ENCODE data around the gene ZNFX1. TPM values are rescaled to one million over a fixed set of nuclear protein-coding genes. Genes with fewer than 3 reads are reported as not detected.

Gene ZNFX1
- polyA plus RNA-seq, 1 experiment = 11.2 TPM

GRCh38 chr20:49248879-49249665 lies 28.8 kb downstream of the ZNFX1 start:
- ChIA-PET POLR2A (no interaction called here), CTCF (interaction anchor here (0.9 to 4.2 kb wide), 3 partner anchors 73 to 81 kb away, joined by 3 to 75 read pairs (median 4); no protein-coding TSS in a partner anchor)
- Histone ChIP-seq H3K4me3 (ENCODE audit: low read depth, low read length) (no peak overlapping the region), H3K27me3 (ENCODE audit: control insufficient read depth, insufficient read depth, low read length) (no peaks in the 10 kb centered on the region), H3K36me3 (ENCODE audit: control insufficient read depth, insufficient read depth, low read length) (peaks cover 48% of the 10 kb centered on the region)
- TF ChIP-seq CTCF (IDR thresholded peaks at IDR 0.05; ENCODE audit: insufficient read depth, low read depth, low read length) = no peak
- no peak for DNase-seq (ENCODE audit: low read depth)

DNA sequence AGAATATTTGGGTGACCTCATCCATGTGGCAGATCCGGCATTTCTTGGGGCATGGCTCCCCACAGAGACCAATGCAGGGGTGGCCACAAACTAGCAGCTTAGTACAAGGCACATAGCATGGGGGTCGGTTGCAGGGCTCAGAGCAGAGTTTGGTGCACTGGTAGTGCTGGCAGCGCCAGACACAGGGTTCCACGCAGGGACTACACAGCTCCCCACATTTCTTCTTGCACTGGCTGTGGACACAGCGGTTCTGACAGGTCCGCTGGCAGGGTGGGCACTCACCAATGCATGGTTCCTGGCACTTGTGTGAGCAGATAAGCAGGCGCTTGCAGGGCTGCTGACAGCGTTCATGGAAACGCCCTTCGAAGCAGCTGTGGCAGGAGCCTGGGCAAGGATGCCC lies 29.6 kb downstream of the ZNFX1 start:
- no peak for DNase-seq (ENCODE audit: low read depth)
- H3K4me3 ChIP-seq (ENCODE audit: low read depth, low read length) = no peak overlapping the region
- peaks cover 42% of the 10 kb centered on the region for H3K36me3 ChIP-seq (ENCODE audit: control insufficient read depth, insufficient read depth, low read length)
- no peak for TF ChIP-seq CTCF (IDR thresholded peaks at IDR 0.05; ENCODE audit: insufficient read depth, low read depth, low read length)
- ChIA-PET CTCF (interaction anchor here (0.7 to 4.2 kb wide), 3 partner anchors 31 to 74 kb away, joined by 3 to 75 read pairs (median 4); no protein-coding TSS in a partner anchor), POLR2A (no interaction called here)
- H3K27me3 ChIP-seq (ENCODE audit: control insufficient read depth, insufficient read depth, low read length) = no peaks in the 10 kb centered on the region

GRCh38 chr20:49247792-49248191 lies 30.1 kb downstream of the ZNFX1 start:
- Histone ChIP-seq H3K4me3 (ENCODE audit: low read depth, low read length) (no peak overlapping the region), H3K27me3 (ENCODE audit: control insufficient read depth, insufficient read depth, low read length) (no peaks in the 10 kb centered on the region), H3K36me3 (ENCODE audit: control insufficient read depth, insufficient read depth, low read length) (peaks cover 42% of the 10 kb centered on the region)
- no peak for TF ChIP-seq CTCF (IDR thresholded peaks at IDR 0.05; ENCODE audit: insufficient read depth, low read depth, low read length)
- CTCF ChIA-PET = interaction anchor here (0.7 to 4.2 kb wide), 5 partner anchors 11 to 74 kb away, joined by 3 to 75 read pairs (median 4); no protein-coding TSS in a partner anchor
- POLR2A ChIA-PET = no interaction called here
- no peak for DNase-seq (ENCODE audit: low read depth)

DNA sequence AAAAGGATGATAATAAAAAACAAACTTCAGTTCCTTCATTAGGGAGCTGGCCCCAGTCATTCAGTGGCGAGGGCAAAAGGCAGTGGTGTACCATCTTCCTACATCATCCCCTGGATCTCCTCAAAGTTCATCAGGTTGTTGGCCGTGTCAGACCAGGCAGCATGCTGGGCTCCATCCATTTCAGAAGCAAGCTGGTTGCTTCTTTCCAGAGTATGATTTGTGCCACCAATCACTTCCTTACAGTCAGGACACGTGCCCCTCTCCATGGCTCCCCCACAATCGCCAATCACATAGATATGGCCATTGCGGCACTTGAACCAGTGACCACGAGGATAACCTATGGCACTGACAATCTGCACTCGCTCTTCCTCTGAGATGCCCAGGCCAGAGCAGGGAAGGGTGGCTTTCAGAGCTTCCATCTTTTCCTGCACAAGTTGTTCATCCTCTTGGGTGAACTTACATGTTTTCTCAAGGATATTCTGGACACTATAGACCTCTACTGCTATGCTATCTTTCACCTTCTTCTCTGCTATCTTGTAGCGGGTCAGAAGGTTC lies 30.6 kb downstream of the ZNFX1 start:
- DNase-seq (ENCODE audit: low read depth) = no peak
- no peak overlapping the region for H3K4me3 ChIP-seq (ENCODE audit: low read depth, low read length)
- TF ChIP-seq CTCF (IDR thresholded peaks at IDR 0.05; ENCODE audit: insufficient read depth, low read depth, low read length) = no peak
- H3K36me3 ChIP-seq (ENCODE audit: control insufficient read depth, insufficient read depth, low read length) = peaks cover 40% of the 10 kb centered on the region
- H3K27me3 ChIP-seq (ENCODE audit: control insufficient read depth, insufficient read depth, low read length) = no peaks in the 10 kb centered on the region
- CTCF ChIA-PET = interaction anchor here (0.7 to 4.2 kb wide), 12 partner anchors 10 to 80 kb away, joined by 3 to 75 read pairs (median 4); partner anchors contain the start of gene DDX27
- POLR2A ChIA-PET = interaction anchor here (0.7 kb wide), 1 partner anchor 354 kb away, joined by 4 read pairs; no protein-coding TSS in a partner anchor
